ENCODE results near the gene INPP5D. TPM values are rescaled to one million over a fixed set of nuclear protein-coding genes. Genes with fewer than 3 reads are reported as not detected.

INPP5D gene
- total RNA-seq, 1 donor from 2014 or later = 3.7 TPM

DNA sequence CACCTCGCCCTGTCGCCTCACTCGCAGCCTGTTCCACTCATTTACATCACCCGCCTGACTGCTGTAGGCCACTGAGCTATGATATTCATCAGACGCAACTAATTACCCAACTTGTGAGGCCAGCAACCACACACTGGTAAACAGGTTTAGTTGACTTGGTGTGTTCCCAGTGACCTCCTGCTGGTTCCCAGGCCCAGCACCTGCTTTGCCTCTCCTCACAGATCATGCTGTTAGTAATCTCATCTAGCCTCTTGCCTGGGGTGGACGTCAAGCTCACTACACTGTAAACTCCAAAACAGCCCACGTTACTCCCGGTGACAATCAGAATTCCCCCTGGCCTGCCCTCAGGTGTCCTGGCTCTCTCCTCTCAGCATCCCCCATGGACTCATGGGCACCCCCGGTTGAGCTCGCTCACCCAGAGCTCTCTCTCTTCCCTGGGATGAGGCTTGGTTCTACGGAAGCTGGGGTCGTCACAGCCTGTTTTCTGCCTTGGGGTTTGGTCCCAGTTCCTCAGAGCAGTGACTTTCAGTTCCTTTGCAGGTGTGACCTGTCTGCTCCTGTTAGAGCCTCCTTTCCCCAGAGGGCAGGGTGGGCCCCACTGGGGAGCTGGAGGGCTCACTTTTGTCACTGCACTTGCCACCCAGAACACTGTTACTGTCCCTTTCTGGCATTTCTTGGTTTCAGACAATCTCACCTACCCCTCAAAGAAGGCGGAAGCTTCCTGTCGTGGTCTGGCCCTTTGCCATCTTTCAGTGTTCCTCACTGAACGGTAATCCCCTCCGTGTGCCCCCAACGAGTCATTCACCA is 40.3 kb downstream of the INPP5D start:
- no peak for DNase-seq (ENCODE audit: low read depth)
- TF ChIP-seq, protein P1, sequence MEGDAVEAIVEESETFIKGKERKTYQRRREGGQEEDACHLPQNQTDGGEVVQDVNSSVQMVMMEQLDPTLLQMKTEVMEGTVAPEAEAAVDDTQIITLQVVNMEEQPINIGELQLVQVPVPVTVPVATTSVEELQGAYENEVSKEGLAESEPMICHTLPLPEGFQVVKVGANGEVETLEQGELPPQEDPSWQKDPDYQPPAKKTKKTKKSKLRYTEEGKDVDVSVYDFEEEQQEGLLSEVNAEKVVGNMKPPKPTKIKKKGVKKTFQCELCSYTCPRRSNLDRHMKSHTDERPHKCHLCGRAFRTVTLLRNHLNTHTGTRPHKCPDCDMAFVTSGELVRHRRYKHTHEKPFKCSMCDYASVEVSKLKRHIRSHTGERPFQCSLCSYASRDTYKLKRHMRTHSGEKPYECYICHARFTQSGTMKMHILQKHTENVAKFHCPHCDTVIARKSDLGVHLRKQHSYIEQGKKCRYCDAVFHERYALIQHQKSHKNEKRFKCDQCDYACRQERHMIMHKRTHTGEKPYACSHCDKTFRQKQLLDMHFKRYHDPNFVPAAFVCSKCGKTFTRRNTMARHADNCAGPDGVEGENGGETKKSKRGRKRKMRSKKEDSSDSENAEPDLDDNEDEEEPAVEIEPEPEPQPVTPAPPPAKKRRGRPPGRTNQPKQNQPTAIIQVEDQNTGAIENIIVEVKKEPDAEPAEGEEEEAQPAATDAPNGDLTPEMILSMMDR (IDR thresholded peaks at IDR 0.05; ENCODE audit: insufficient read depth, low read length, poor library complexity, severe bottlenecking) = no peak
- no peaks in the 10 kb centered on the region for H3K27me3 ChIP-seq (ENCODE audit: control insufficient read depth, insufficient read depth, low read length)
- no peak overlapping the region for H3K4me3 ChIP-seq (ENCODE audit: low read depth, low read length)
- H3K36me3 ChIP-seq (ENCODE audit: control insufficient read depth, insufficient read depth, low read length) = no peaks in the 10 kb centered on the region

- Histone ChIP-seq H3K4me3 (ENCODE audit: low read depth, low read length) (no peak overlapping the region), H3K27me3 (ENCODE audit: control insufficient read depth, insufficient read depth, low read length) (no peaks in the 10 kb centered on the region), H3K36me3 (ENCODE audit: control insufficient read depth, insufficient read depth, low read length) (no peaks in the 10 kb centered on the region)
- TF ChIP-seq, protein P1 (IDR thresholded peaks at IDR 0.05; ENCODE audit: insufficient read depth, low read length, poor library complexity, severe bottlenecking) = no peak
- no peak for DNase-seq (ENCODE audit: low read depth)
Observed at GRCh38 chr2:233101141-233101540, 41.0 kb downstream of the INPP5D start.

DNA sequence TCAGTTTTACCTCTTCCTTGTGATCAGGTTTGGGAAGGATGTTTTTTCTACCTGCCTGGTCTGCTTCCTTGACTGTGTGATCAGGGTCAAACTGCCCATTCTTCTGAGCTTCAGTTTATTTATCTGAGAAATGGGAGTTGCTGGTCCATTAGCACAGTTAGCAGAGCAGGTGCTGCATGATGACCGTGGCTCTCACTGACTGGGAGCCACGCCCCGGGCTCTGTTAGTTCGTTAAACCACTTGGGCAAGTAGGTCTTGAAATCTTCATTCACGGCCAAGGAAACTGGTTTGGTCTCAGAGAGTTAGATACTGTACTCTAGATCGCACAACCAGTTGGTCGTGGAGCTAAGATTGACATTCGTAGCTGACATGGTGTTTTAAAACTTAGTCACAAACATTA is 41.7 kb downstream of the INPP5D start:
- no peaks in the 10 kb centered on the region for H3K27me3 ChIP-seq (ENCODE audit: control insufficient read depth, insufficient read depth, low read length)
- DNase-seq (ENCODE audit: low read depth) = no peak
- no peak overlapping the region for H3K4me3 ChIP-seq (ENCODE audit: low read depth, low read length)
- TF ChIP-seq, protein P1 (IDR thresholded peaks at IDR 0.05; ENCODE audit: insufficient read depth, low read length, poor library complexity, severe bottlenecking) = no peak
- H3K36me3 ChIP-seq (ENCODE audit: control insufficient read depth, insufficient read depth, low read length) = no peaks in the 10 kb centered on the region

DNA sequence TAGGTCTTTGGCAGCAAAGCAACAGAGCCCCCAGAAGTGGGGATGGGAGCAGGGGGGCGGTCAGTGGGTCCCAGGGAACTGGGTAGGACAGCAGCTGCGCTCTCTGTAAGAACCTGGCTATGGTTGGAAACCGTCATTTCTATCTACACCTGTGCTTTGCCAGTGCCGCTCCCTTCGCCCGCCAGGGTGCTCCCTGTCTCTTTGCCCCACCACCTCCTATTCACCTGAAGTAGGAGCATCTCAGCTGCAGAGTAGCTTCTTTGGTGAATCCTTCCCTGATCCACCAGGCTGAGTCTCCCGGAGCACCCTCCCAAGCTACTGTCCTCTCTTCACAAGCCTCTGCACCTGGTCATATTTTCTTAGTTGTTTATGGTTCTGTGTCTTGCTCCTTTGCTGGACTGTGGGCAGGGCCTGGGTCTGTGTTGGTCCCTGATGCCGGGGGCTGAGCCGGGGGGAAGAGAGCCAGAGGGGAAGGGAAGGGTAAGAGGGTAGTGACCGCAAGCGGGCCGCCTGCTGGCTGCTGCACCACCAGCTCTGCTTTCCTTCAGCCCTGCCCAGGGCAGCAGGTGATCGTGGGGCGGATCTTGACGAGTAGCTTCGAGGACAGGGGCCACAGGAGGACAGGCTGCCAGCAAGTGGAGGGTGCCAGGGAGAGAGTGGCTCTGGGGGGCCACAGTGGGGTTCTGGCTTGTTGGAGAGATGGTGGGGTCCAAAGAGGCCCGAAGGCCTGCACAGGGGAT is 45.2 kb downstream of the INPP5D start:
- TF ChIP-seq, protein P1 (IDR thresholded peaks at IDR 0.05; ENCODE audit: insufficient read depth, low read length, poor library complexity, severe bottlenecking) = no peak
- Histone ChIP-seq H3K27me3 (ENCODE audit: control insufficient read depth, insufficient read depth, low read length) (peaks cover 6% of the 10 kb centered on the region), H3K4me3 (ENCODE audit: low read depth, low read length) (no peak overlapping the region), H3K36me3 (ENCODE audit: control insufficient read depth, insufficient read depth, low read length) (no peaks in the 10 kb centered on the region)
- DNase-seq (ENCODE audit: low read depth) = no peak

GRCh38 chr2:233105930-233106329 is 45.8 kb downstream of the INPP5D start:
- Histone ChIP-seq H3K4me3 (ENCODE audit: low read depth, low read length) (no peak overlapping the region), H3K27me3 (ENCODE audit: control insufficient read depth, insufficient read depth, low read length) (peaks cover 6% of the 10 kb centered on the region), H3K36me3 (ENCODE audit: control insufficient read depth, insufficient read depth, low read length) (no peaks in the 10 kb centered on the region)
- TF ChIP-seq, protein P1 (IDR thresholded peaks at IDR 0.05; ENCODE audit: insufficient read depth, low read length, poor library complexity, severe bottlenecking) = no peak
- no peak for DNase-seq (ENCODE audit: low read depth)
